Stimulated activated CD4-positive, alpha-beta T cell treated with anti-CD3 and anti-CD28 coated beads, Interleukin-15, amount 100 ng/mL, for 48 hours (primary cell): ENCODE data around the gene DCAKD.

Experiments used
- DNase-seq, 2 donors: peaks; one replicate each; pipeline ENCODE4 v3.0.0-alpha.2; 2020; ENCODE audit warnings: low read depth in 2 of 2

Gene DCAKD

DNA sequence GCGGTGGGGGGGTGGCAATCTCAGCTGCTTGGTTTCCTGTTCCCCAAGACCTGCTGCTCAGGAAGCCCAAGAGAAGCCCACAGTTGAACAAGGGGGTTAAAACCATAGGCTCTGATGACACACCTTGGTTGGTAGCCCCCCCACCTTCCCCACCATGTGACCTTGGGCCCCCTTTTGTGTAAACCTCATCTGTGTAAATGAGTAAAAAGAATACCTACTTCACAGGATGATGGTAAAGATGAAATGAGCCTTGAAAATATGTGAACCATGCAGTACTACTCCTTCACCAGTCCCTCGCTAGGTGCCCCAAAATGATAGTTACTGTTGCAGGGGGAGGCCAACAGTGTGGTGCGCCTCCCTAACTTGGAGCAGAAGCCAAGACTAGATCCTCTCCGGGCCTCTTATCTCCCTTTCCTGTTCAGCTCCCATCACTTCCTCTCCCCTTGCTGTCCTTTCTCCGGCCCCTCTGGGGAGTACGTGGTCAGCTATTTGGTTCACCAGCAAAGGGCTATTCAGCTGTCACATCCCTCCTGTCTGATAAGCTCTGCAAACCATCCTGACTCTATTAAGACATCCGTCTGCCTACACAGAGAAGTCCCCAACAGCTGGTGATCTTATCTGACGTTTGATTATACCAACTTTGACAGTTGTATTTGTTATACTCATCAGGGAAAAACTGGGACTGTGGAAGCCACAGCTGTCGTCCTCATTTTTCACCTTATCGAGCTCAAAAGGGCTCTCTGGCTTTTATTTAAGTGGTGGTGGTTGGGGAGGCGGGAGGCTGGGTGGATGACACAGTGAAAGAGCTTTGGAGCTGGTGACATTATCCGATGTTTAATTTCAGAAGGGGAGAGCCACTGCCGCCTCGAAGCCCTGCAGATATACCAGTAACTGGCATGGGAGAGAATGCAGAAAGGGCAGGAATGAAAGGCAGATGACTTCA lies 19.9 kb downstream of the DCAKD start:
- no peak for DNase-seq

DNA sequence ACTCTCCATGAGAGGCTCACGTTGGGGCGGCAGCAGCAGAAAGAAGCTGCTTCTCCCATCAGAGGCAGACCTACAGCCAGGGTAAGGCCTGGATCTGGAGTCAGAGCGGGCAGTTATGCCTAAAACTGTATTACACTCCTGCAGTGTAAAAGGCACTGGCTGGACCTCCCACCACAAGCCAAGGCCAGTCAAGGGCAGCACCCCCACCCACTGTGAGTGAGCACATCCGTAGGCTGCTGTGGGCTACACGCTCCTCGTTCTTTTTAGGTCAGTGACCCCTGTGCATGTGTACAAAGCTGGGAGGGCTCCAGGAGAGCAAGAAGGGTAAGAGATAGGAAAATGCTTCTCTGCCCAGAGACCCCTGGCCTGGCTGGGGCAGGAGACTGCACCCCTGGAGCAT lies 20.7 kb downstream of the DCAKD start:
- DNase-seq: no peak

- no peak for DNase-seq
Observed at GRCh38 chr17:45029758-45030423, 21.5 kb downstream of the DCAKD start.

GRCh38 chr17:45029096-45029495 lies 22.3 kb downstream of the DCAKD start:
- DNase-seq: no peak

DNA sequence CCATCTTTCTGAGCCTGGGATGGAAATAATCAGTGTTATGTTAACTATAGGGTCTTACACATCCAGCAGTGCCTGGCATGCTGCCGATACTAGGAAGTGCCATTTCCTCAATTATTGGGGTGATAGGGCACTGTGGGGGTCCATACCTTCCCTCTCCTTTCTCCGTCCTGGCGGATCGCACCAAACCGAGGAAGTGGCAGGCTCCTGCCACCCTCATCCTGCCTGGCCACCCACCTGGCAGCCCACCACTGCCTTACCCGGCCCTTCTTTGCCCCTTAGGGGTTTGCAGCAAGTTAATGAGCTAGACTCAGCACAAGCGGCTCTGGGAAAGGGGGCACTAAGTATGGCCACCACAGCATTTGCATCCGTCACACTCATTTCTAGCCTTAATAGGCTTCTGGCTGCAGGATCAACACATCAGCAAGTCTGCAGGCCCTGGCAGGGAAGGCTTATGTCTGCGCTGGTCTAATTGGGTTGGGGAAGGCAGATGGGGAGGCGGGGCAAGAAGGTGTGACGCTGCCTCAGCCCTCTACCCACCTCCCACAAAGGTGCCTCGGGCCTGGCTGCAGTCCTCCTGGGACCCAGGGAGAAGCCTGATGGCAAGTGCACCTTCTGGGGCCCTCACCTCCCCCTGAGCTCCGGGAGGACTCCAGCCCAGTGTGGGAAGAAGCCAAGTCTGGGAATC lies 28.6 kb downstream of the DCAKD start:
- DNase-seq: no peak

DNA sequence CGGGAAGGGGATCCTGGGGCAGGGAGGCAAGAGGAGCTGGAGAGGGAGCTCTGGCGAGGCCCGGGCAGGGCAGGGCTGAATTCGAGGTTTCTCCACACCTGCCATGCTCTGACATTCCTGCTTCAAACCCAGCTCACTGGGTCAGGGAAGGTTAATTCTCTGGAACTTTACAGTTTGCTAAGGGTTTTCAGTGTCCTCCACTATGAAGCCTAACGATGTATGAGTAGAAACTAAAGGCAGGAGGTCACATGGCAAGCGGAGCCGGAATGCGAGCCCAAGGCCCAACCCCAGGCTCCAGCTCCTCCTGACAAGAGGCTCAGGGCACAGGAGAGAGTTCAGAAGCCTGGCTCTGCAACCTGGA lies 29.2 kb downstream of the DCAKD start:
- DNase-seq: no peak

DNA sequence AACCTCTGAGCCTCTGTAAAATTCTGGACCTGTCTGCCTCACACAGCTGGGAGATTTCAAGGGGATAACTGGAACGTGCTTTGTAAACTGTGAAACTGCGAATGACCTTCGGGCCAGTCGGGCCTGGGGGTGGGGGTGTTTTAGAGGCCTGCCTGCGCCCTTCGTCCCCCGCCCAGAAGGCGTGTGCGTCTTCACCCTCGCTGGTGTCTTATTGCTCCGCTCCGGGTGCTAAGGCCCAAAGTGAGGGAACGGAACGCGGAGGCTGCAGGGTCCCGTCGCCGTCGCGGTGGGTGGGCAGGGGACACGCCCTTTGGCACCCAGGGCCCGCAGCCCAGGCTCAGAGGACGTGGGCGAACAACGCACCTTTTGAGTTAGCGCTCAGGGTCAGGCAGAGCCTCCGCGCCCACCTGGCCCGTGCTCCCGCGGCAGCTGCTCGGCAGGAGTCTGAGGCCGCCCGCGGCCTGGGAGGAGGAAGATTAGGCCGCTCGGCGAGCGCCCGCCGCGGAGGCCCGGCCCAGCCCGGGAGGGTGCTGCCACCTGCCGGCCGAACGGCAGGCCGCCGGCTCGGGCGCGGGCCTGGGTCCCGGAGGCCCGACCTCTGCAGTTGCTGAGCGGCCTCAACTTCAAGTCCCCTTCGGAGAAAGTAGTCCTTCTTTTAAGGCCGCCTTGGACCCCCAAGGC lies 29.7 kb downstream of the DCAKD start:
- DNase-seq: peak; percentile 36 to 49

DNA sequence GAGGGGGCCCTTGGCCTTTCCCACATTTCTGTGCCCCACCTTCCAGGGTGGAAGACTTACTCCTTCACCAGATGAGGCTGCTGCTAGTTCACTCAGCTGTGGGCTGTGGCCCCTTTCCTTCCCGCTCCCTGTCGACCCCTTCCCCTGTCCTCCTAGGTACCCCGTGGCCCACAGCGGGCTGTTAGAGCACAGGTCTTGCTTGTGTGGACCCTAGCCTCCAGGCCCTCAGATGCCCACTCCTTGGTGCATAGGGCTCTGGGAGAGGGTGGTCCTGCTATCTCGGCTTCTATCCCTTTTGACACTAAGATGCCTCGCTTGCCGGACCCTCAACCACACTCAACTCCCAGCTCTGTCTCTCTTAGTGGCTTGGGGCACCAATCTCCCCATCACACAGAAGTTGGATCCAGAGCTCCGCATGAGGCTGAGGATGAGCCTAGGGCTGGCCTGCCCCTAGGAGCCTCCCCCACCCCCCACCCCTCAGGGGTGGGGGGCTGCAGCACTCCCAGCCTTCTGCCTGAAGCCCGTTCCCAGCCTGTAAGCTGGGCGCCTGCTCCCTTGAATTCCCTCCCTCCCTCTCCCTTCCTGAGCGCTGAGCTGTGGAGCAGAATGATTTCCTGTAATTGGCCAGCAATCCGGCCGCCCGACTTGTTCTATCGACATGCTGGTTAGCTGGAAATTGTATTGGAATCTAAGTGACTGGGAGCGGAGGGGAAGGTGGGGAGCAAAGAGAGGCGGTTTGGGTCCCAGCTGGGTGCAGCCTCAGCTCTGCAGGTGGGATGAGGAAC lies 30.9 kb downstream of the DCAKD start:
- no peak for DNase-seq

- DNase-seq: peak in 1 of 2 donors; percentile 24
Observed at GRCh38 chr17:45018848-45019711, 32.4 kb downstream of the DCAKD start.

- no peak for DNase-seq
Observed at GRCh38 chr17:45018514-45018847, 33.0 kb downstream of the DCAKD start.

- DNase-seq: no peak
Observed at GRCh38 chr17:45016823-45017222, 34.6 kb downstream of the DCAKD start.

GRCh38 chr17:45016237-45016636 lies 35.2 kb downstream of the DCAKD start:
- DNase-seq: no peak

DNA sequence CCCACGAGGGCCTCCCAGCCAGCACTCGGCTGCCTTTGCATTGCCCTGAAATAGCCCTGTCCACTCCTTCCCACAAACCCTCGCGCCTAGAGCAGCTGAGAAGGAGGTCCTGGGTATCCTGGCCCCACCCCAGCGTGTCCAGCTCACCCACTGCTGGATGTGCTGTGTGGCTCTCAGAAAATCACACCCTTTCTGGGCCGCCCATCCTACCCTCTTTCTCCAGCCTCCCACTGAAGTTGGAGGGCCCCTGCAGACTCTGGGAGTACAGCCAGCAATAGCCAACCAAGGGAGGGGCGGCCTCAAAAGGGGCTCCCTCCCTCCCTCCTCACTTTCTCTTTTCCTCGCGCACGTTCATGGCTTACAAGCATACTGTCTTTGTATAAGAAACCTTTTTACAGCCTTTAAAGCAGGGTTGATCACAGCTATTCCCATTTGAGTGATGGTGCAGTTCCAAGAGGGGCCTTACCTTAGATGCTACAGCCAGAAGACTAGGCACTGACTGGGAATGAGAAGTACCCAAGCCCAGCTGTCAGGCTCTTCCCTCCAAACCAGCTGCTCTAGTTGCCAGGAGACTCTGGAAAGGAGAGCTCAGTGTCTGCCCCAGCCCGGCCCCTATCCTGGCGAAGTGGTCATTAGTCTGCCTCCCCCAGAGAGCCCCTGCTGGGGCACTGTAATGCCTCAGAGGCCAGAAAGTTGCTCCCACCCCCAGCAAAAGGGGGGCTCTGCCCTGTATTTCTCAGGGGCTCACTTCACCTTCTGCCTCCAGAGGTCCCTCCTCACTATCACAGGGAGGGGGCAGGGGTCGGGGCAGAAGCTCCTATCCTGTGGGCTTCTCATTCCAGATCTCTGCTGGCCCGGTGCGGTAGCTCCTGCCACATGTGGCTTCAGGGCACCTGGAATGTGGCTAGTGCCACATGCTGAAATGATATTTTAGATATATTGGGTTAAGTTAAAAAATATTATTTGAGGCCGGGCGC lies 38.1 kb downstream of the DCAKD start:
- no peak for DNase-seq

DNA sequence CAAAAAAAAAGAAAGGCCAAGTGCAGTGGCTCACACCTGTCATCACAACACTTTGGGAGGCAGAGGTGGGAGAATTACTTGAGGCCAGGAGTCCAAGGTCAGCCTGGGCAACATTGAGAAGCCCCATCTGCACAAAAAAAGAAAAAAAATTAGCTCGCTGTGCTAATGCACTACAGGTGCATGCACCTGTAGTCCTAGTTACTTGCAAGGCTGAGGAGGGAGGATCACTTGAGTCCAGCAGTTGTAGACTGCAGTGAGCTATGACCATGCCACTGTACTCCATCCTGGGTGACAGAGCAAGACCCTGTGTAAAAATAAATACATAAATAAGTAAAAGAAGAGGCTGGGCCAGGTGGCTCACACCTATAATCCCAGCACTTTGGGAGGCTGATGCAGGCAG lies 39.7 kb downstream of the DCAKD start:
- no peak for DNase-seq

DNA sequence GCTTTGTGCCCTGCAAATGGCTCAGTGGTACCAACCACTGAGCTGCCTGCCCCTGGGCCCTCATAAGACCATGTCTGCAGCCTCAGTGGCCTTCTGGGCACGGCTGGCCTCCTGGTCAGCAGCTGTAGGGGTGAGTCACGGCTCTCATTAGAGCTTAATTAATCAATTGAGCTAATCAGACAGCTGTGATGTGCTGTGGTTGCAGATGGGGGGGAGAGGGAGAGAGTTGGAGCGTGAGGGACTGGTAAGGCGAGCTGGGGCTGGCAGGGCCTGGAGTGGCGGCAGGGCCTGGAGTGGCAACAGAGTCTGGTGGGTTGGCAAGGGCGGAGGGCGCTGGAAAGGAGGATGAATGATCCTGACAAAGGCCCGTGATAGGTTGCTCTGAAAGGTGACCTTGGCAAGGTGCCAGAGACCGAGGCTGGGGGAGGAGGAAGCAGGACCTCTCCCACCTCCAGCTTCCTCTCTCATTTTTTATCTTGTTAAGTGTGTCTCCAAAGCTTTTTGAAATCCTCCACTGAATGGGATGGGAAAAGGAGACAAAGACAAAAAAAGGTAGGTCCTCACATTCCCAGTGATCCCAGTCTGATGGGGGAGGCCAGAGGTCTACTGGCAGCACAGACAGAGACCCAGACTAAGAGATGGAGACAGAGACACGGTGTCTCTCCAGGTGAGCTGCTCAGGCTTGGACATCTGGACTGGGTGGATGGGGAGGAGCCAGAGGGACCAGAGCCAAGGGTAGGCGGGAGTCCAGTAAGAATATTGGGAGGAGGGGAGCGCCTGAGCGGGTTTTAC lies 41.6 kb downstream of the DCAKD start:
- DNase-seq: no peak

- no peak for DNase-seq
Observed at GRCh38 chr17:45008216-45008615, 43.2 kb downstream of the DCAKD start.

GRCh38 chr17:45006927-45007461 lies 44.4 kb downstream of the DCAKD start:
- DNase-seq: no peak

GRCh38 chr17:45005700-45006099 lies 45.7 kb downstream of the DCAKD start:
- no peak for DNase-seq
